GM06990 (cell line): Measurements from ENCODE around the gene KCTD20.

Source experiments
- DNase-seq: peaks from one replicate; pipeline ENCODE4 v3.0.0-alpha.2; 2011; ENCODE audit not compliant: insufficient read length; ENCODE audit errors: extremely low read depth
- H3K27me3 ChIP-seq: replicated peaks from 2 replicates; pipeline ENCODE4 v1.6.0; 2011; ENCODE audit warnings: low read length; ENCODE audit not compliant: control insufficient read depth, insufficient read depth
- H3K36me3 ChIP-seq: 2 replicates; pipeline ENCODE4 v1.5.1; 2011; ENCODE audit warnings: low read length; ENCODE audit not compliant: control insufficient read depth, insufficient read depth
- H3K4me3 ChIP-seq: replicated peaks from 2 replicates; pipeline ENCODE4 v1.5.1; 2011; ENCODE audit warnings: low read depth, mild to moderate bottlenecking, control low read depth, low read length
- TF ChIP-seq, protein P1 (sequence below): IDR thresholded peaks from 2 replicates; pipeline ENCODE4 v1.5.1; 2011; ENCODE audit warnings: low read length, control low read depth, mild to moderate bottlenecking, inconsistent platforms; ENCODE audit not compliant: insufficient read depth, poor library complexity, severe bottlenecking

KCTD20 gene

DNA sequence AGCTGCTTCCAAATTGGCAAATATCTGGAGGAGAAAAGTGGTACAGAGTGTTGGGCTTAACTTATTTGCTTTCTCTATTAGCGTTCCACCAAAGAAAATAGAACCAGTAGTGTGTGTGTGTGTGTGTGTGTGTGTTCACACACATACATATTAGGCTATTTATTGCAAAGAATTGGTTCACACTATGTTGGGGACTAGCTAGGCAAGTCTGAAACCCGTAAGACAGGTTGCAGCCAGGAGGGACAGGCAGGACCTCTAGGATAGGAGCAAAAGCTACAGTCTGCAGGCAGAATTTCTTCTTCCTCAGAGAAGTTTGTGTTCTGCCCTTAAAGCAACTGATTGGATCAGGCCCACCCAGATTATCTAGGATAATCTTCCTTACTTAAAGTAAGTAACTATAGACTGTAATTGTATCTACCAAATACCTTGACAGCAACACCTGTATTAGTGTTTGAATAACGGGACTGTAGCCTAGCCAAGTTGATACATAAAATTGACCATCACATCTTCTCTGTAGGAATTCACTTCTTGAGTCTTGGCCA is 12.8 kb downstream of the KCTD20 start:
- TF ChIP-seq, protein P1, sequence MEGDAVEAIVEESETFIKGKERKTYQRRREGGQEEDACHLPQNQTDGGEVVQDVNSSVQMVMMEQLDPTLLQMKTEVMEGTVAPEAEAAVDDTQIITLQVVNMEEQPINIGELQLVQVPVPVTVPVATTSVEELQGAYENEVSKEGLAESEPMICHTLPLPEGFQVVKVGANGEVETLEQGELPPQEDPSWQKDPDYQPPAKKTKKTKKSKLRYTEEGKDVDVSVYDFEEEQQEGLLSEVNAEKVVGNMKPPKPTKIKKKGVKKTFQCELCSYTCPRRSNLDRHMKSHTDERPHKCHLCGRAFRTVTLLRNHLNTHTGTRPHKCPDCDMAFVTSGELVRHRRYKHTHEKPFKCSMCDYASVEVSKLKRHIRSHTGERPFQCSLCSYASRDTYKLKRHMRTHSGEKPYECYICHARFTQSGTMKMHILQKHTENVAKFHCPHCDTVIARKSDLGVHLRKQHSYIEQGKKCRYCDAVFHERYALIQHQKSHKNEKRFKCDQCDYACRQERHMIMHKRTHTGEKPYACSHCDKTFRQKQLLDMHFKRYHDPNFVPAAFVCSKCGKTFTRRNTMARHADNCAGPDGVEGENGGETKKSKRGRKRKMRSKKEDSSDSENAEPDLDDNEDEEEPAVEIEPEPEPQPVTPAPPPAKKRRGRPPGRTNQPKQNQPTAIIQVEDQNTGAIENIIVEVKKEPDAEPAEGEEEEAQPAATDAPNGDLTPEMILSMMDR: no peak
- DNase-seq: no peak
- H3K27me3 ChIP-seq: no peaks in the 10 kb centered on the region
- H3K4me3 ChIP-seq: no peak overlapping the region
- peaks cover 2% of the 10 kb centered on the region for H3K36me3 ChIP-seq

DNA sequence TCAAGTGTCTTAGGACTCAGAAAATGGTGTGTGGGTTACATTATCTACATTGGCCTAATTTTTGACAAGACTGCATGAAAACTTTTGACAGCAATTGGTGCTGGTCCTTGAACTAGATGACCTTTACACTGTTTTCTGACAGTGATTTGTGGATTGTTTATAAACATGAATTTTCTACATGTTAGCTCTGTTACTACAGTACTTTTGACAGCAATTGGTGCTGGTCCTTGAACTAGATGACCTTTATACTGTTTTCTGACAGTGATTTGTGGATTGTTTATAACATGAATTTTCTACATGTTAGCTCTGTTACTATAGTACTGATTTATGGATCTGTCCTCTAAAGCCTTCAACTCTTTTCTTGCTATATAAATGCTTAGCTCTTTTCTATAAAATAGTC is 16.7 kb downstream of the KCTD20 start:
- Histone ChIP-seq H3K4me3 (no peak overlapping the region), H3K27me3 (no peaks in the 10 kb centered on the region), H3K36me3 (peaks cover 2% of the 10 kb centered on the region)
- TF ChIP-seq, protein P1: no peak
- no peak for DNase-seq

DNA sequence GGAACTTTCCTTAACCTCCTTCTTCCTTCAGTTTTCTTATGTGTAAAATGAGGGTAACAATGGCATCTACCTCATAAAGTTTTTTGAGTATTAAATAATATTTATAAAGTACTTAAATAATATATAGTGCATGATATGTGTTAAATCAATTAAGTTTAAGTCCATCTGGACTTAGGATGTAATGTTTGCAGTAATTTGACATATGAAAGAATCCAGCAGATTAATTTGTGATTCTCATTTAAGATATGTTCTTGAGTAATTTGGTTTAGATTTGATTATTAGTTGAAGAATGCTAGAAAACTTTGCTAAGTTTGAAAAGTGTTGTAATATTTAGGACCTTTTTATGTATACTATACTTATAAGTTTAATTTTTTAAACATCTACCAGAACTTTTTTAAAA is 18.1 kb downstream of the KCTD20 start:
- TF ChIP-seq, protein P1: no peak

DNA sequence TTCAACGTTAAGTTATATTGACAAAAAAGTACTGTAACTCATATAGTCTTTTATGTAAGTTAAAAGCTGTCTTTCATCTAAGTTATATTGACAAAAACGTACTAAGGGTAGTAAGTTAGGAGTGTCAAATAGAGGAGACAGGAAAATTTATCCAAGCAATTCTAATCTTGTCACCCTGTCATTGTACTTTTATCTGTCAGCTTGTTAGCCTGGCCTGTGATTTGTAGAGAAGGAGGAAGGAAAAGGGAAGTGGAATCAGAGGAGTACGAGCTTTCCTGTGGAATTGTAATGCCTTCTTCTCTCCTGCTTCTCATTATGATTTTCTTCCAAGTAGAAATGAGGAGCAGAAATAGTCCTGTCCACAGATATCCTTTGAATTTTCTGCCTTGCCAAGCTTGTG is 18.8 kb downstream of the KCTD20 start:
- Histone ChIP-seq H3K36me3 (peaks cover under 1% of the 10 kb centered on the region), H3K27me3 (no peaks in the 10 kb centered on the region), H3K4me3 (no peak overlapping the region)
- TF ChIP-seq, protein P1: no peak
- DNase-seq: no peak

More for the DNA sequence above, 18.1 kb downstream of the KCTD20 start:
- Histone ChIP-seq H3K27me3 (no peaks in the 10 kb centered on the region), H3K36me3 (peaks cover 2% of the 10 kb centered on the region), H3K4me3 (no peak overlapping the region)
- DNase-seq: no peak

DNA sequence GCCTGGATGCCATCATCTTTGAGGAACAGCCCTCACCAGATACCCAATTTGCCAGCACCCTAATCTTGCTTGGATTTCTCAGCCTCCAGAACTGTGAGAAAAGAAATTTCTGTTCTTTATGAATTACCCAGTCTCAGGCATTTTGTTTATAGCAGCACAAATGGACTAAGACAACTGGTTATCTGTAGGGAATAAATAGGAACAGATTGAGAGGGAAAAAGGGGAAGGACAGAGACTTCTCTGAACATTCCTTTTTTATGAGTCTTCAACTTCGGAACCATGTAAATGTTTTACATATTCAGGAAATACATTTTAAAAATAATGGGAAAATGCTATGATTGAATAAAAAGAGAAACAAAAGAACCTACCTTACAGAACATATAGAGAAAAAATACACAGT is 20.9 kb downstream of the KCTD20 start:
- TF ChIP-seq, protein P1: no peak
- Histone ChIP-seq H3K27me3 (no peaks in the 10 kb centered on the region), H3K4me3 (no peak overlapping the region), H3K36me3 (no peaks in the 10 kb centered on the region)
- no peak for DNase-seq

DNA sequence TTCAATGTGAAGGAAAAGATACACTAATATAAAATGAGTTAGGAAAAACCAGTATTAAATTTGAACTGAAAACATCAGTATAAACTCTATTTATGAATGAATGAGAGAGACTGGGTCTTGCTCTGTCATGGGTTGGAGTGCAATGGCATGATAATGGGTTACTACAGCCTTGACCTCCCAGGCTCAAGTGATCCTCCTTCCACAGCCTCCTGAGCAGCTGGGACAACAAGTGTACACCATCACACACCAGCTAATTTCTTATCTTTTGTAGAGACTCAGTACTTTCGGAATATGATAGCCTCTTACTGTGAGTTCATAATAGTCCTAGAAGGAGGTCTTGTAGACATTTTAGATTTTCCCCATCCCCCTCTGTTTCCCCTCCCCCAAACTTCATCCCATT is 21.4 kb downstream of the KCTD20 start:
- Histone ChIP-seq H3K36me3 (no peaks in the 10 kb centered on the region), H3K4me3 (no peak overlapping the region), H3K27me3 (no peaks in the 10 kb centered on the region)
- TF ChIP-seq, protein P1: no peak
- DNase-seq: no peak
